H1 (cell line): ENCODE measurements around the gene SIPA1L3. TPM values are rescaled to one million over a fixed set of nuclear protein-coding genes. Genes with fewer than 3 reads are reported as not detected.

Source experiments
- CTCF ChIA-PET: fragments of 300-600 bp; sonication (Branson Sonifier 250); formaldehyde crosslinking; loops from one replicate; lab custom pipeline; 2021; ENCODE audit not compliant: partially characterized antibody; lab: Charles Lee
- POLR2A ChIA-PET: fragments of 300-600 bp; sonication (Branson Sonifier 250); formaldehyde crosslinking; loops from one replicate; lab custom pipeline; 2021; ENCODE audit warnings: inconsistent platforms; ENCODE audit not compliant: partially characterized antibody; lab: Charles Lee
- DNase-seq, 2 experiments: peaks; one replicate each; pipeline versions ENCODE4 v3.0.0 to v3.0.0-alpha.2; 2010 to 2022; ENCODE audit warnings: low spot score in 2 of 2, low read depth in 1 of 2, mixed read lengths in 1 of 2
- FAIRE-seq: peaks from 2 replicates; lab custom pipeline; 2011; peaks lifted over from hg19 to GRCh38; lab: Jason Lieb, UNC
- H2AFZ ChIP-seq: 2 replicates; pipeline ENCODE4 v1.8.1; 2012; ENCODE audit warnings: low read length, inconsistent platforms
- H2AK5ac ChIP-seq: 2 replicates; pipeline ENCODE4 v1.6.1; 2013; ENCODE audit warnings: low read depth, low read length
- H2BK120ac ChIP-seq: replicated peaks from 2 replicates; pipeline ENCODE3; 2013; ENCODE audit warnings: low read depth, low read length, inconsistent platforms
- H2BK12ac ChIP-seq: 2 replicates; pipeline ENCODE4 v1.6.1; 2013; ENCODE audit warnings: low read depth, low read length
- H2BK15ac ChIP-seq: 2 replicates; pipeline ENCODE4 v1.6.1; 2013; ENCODE audit warnings: low read length
- H2BK20ac ChIP-seq: 2 replicates; pipeline ENCODE4 v1.6.1; 2013; ENCODE audit warnings: low read length
- H2BK5ac ChIP-seq: 2 replicates; pipeline ENCODE4 v1.6.1; 2013; ENCODE audit warnings: low read depth, low read length
- H3K14ac ChIP-seq: 2 replicates; pipeline ENCODE4 v1.6.1; 2013; ENCODE audit warnings: inconsistent platforms; ENCODE audit not compliant: insufficient read length
- H3K18ac ChIP-seq: 2 replicates; pipeline ENCODE4 v1.6.1; 2013; ENCODE audit warnings: low read length; ENCODE audit errors: extremely low read depth
- H3K23ac ChIP-seq: 2 replicates; pipeline ENCODE4 v1.6.1; 2013; ENCODE audit warnings: inconsistent platforms; ENCODE audit not compliant: insufficient read length
- H3K23me2 ChIP-seq: 2 replicates; pipeline ENCODE4 v1.6.1; 2013; ENCODE audit warnings: low read depth, low read length
- H3K27ac ChIP-seq: 2 replicates; pipeline ENCODE4 v1.6.1; 2011; ENCODE audit warnings: low read depth, low read length, inconsistent platforms
- H3K27me3 ChIP-seq, 4 experiments: replicated peaks in 1 of 4; 1 replicate in 1 of 4; 2 replicates in 3 of 4; pipeline versions ENCODE4 v1.6.1 to v1.8.1; 2011 to 2013; ENCODE audit warnings: low read length in 3 of 4, mild to moderate bottlenecking in 3 of 4, inconsistent platforms in 2 of 4, mixed read lengths in 2 of 4, moderate library complexity in 1 of 4; ENCODE audit not compliant: control insufficient read depth in 3 of 4, insufficient read depth in 3 of 4; ENCODE audit errors: extremely low read depth in 1 of 4
- H3K36me3 ChIP-seq, 4 experiments: 2 replicates each; pipeline versions ENCODE4 v1.6.1 to v1.8.1; 2011 to 2013; ENCODE audit warnings: mild to moderate bottlenecking in 4 of 4, low read length in 3 of 4, moderate library complexity in 2 of 4, control low read depth in 1 of 4, inconsistent platforms in 1 of 4; ENCODE audit not compliant: insufficient read depth in 4 of 4, control insufficient read depth in 2 of 4
- H3K4ac ChIP-seq: replicated peaks from 2 replicates; pipeline ENCODE3; 2013; ENCODE audit warnings: low read length, low read depth, mixed read lengths, inconsistent platforms; ENCODE audit not compliant: insufficient read length
- H3K4me1 ChIP-seq, 4 experiments: replicated peaks in 1 of 4; 1 replicate in 1 of 4; 2 replicates in 3 of 4; pipeline versions ENCODE4 v1.6.1 to v1.8.1; 2011 to 2013; ENCODE audit warnings: low read length in 3 of 4, inconsistent platforms in 2 of 4, mixed read lengths in 1 of 4; ENCODE audit not compliant: insufficient read depth in 4 of 4, control insufficient read depth in 3 of 4
- H3K4me2 ChIP-seq, 2 experiments: 2 replicates each; pipeline versions ENCODE4 v1.6.1 to v1.8.1; 2011 to 2013; ENCODE audit warnings: low read depth in 2 of 2, low read length in 2 of 2, control low read depth in 1 of 2, inconsistent platforms in 1 of 2, mild to moderate bottlenecking in 1 of 2; ENCODE audit not compliant: insufficient read depth in 1 of 2
- H3K4me3 ChIP-seq, 4 experiments: fragments of 200-600, 300-600 bp in 1 of 4; sonication (generic), shearing (Covaris generic), sonication (Bioruptor Twin) in 1 of 4; 2 replicates each; pipeline versions ENCODE4 v1.5.1 to v1.8.1; 2011 to 2016; ENCODE audit warnings: low read length in 4 of 4, low read depth in 3 of 4, control low read depth in 2 of 4, inconsistent platforms in 2 of 4, mild to moderate bottlenecking in 2 of 4, mixed read lengths in 1 of 4, moderate library complexity in 1 of 4; ENCODE audit not compliant: insufficient read depth in 2 of 4; ENCODE audit errors: extremely low read depth in 1 of 4
- H3K56ac ChIP-seq: replicated peaks from 2 replicates; pipeline ENCODE3; 2013; ENCODE audit warnings: low read depth, mild to moderate bottlenecking, mixed read lengths, low read length, inconsistent platforms; ENCODE audit not compliant: insufficient read length
- H3K79me1 ChIP-seq: 2 replicates; pipeline ENCODE4 v1.6.1; 2013; ENCODE audit warnings: low read depth, low read length, control low read depth
- H3K79me2 ChIP-seq, 2 experiments: 2 replicates each; pipeline versions ENCODE4 v1.6.1 to v1.8.1; 2012 to 2013; ENCODE audit warnings: low read length in 2 of 2, mild to moderate bottlenecking in 2 of 2, inconsistent platforms in 1 of 2; ENCODE audit not compliant: insufficient read depth in 2 of 2, control insufficient read depth in 1 of 2
- H3K9ac ChIP-seq, 4 experiments: replicated peaks in 1 of 4; 1 replicate in 1 of 4; 2 replicates in 3 of 4; pipeline versions ENCODE4 v1.6.1 to v1.8.1; 2011 to 2013; ENCODE audit warnings: low read depth in 3 of 4, low read length in 3 of 4, control low read depth in 2 of 4, mild to moderate bottlenecking in 2 of 4, moderate library complexity in 2 of 4, inconsistent platforms in 1 of 4; ENCODE audit errors: extremely low read depth in 1 of 4
- H3K9me3 ChIP-seq, 2 experiments: 2 replicates each; pipeline versions ENCODE4 v1.6.1 to v1.8.1; 2012 to 2013; ENCODE audit warnings: mild to moderate bottlenecking in 2 of 2, moderate library complexity in 2 of 2, control low read depth in 1 of 2, inconsistent platforms in 1 of 2, low read depth in 1 of 2, low read length in 1 of 2, mixed read lengths in 1 of 2; ENCODE audit not compliant: insufficient read depth in 2 of 2
- H4K20me1 ChIP-seq, 2 experiments: replicated peaks in 1 of 2; 2 replicates each; pipeline versions ENCODE3 to v1.8.1; 2011 to 2013; ENCODE audit warnings: inconsistent platforms in 2 of 2, low read length in 2 of 2, mild to moderate bottlenecking in 1 of 2; ENCODE audit not compliant: insufficient read depth in 2 of 2, control insufficient read depth in 1 of 2
- H4K5ac ChIP-seq: 2 replicates; pipeline ENCODE4 v1.6.1; 2013; ENCODE audit warnings: low read length, low read depth, mixed read lengths, inconsistent platforms; ENCODE audit not compliant: insufficient read length
- H4K8ac ChIP-seq: 2 replicates; pipeline ENCODE4 v1.8.0; 2013; ENCODE audit warnings: mild to moderate bottlenecking, moderate library complexity, low read length, inconsistent platforms; ENCODE audit not compliant: insufficient read depth; ENCODE audit errors: extremely low read depth
- H4K91ac ChIP-seq: replicated peaks from 2 replicates; pipeline ENCODE3; 2013; ENCODE audit warnings: low read length, mixed read lengths, inconsistent platforms; ENCODE audit not compliant: insufficient read length
- ASH2L ChIP-seq: fragments of 200-600, 300-600 bp; sonication (generic); IDR thresholded peaks from one replicate; pipeline ENCODE4 v1.7.1; 2017; ENCODE audit warnings: low read length
- BACH1 ChIP-seq: IDR thresholded peaks from 2 replicates; pipeline ENCODE4 v1.6.1; 2012; ENCODE audit warnings: low read length, improper control_type of control experiment
- CBX8 ChIP-seq: fragments of 300-800, 300-1000 bp; sonication (generic); IDR thresholded peaks from 2 replicates; pipeline ENCODE4 v1.7.1; 2016; ENCODE audit warnings: low read depth, low read length, borderline replicate concordance
- CREB1 ChIP-seq: IDR thresholded peaks from 2 replicates; pipeline ENCODE4 v1.6.1; 2012; ENCODE audit warnings: inconsistent platforms
- E2F6 ChIP-seq: IDR thresholded peaks from 2 replicates; pipeline ENCODE4 v1.6.1; 2012; ENCODE audit warnings: inconsistent platforms
- GTF2F1 ChIP-seq: IDR thresholded peaks from 2 replicates; pipeline ENCODE4 v1.6.1; 2012; ENCODE audit warnings: low read depth, low read length, improper control_type of control experiment, borderline replicate concordance
- JUND ChIP-seq: IDR thresholded peaks from 2 replicates; pipeline ENCODE4 v1.6.1; 2011; ENCODE audit warnings: mild to moderate bottlenecking, improper control_type of control experiment, low read length
- KDM4A ChIP-seq: IDR thresholded peaks from one replicate; pipeline ENCODE4 v1.7.1; 2012; ENCODE audit warnings: low read depth, mild to moderate bottlenecking, moderate library complexity, low read length, inconsistent platforms; ENCODE audit not compliant: severe bottlenecking
- POLR2AphosphoS5 ChIP-seq: IDR thresholded peaks from 2 replicates; pipeline ENCODE4 v1.6.1; 2011; ENCODE audit warnings: low read depth, low read length
- POU5F1 ChIP-seq: IDR thresholded peaks from 2 replicates; pipeline ENCODE4 v1.6.1; 2011; ENCODE audit warnings: low read depth, mild to moderate bottlenecking, low read length, moderate library complexity
- SIRT6 ChIP-seq: IDR thresholded peaks from one replicate; pipeline ENCODE4 v1.7.1; 2012; ENCODE audit warnings: low read length, inconsistent platforms
- SP1 ChIP-seq: IDR thresholded peaks from 2 replicates; pipeline ENCODE4 v1.6.1; 2011; ENCODE audit warnings: low read depth, low read length
- SP2 ChIP-seq: IDR thresholded peaks from 2 replicates; pipeline ENCODE4 v1.6.1; 2012; ENCODE audit warnings: mild to moderate bottlenecking, low read length, inconsistent platforms
- TCF12 ChIP-seq: IDR thresholded peaks from 2 replicates; pipeline ENCODE4 v1.6.1; 2011; ENCODE audit warnings: low read depth, mild to moderate bottlenecking, low read length
- WGBS, 2 experiments: shearing (Covaris generic) in 1 of 2; methylation state at CpG; one replicate each; pipeline versions ENCODE4 v1.1.6 to v1.1.7; 2013 to 2015; ENCODE audit warnings: low lambda C conversion rate in 2 of 2, mixed read lengths in 2 of 2, inconsistent platforms in 1 of 2, low coverage in 1 of 2, missing lambda C conversion rate in 1 of 2; ENCODE audit not compliant: insufficient replicate concordance in 2 of 2, insufficient coverage in 1 of 2, insufficient read length in 1 of 2; ENCODE audit errors: extremely low coverage in 1 of 2, missing lambda C conversion rate in 1 of 2; 5-methylcytosine and 5-hydroxymethylcytosine counted together
- polyA plus RNA-seq, 7 experiments: library from polyadenylated mRNA; depleted of rRNA in 3 of 7; stranded (reverse) in 5 of 7; unstranded in 2 of 7; fragments of >200 nt in 5 of 7; fragments of 200-250 nt in 2 of 7; gene quantifications; 1 replicate in 5 of 7; 2 replicates in 1 of 7; 4 replicates in 1 of 7; pipeline versions ENCODE4 v1.2.1 to v1.2.3, GENCODE V29; 2011 to 2013; ENCODE audit warnings: missing spikeins in 2 of 7, mixed read lengths in 2 of 7
- total RNA-seq: library from RNA; stranded (reverse); fragmentation: NEBNext Ultra II Directional; extraction: Animal tissue kit (Norgen Biotek cat#: 25700); gene quantifications from 2 replicates; pipeline ENCODE4 v1.2.1, GENCODE V29; 2021

SIPA1L3 gene
- total and polyA plus RNA-seq, 2 of the 8 experiments (the other 6 are each of a cell fraction or from before 2014, with no cell fraction given): 15.0 to 54.9 TPM

- no peaks in the 10 kb centered on the region for H3K9me3 ChIP-seq
- no peak overlapping the region for H3K4me2 ChIP-seq
- no peak for FAIRE-seq
- H3K36me3 ChIP-seq: no peaks in the 10 kb centered on the region
- no peak overlapping the region for H2BK5ac ChIP-seq
- no peaks in the 10 kb centered on the region for H3K4me1 ChIP-seq
- H3K23me2 ChIP-seq: no peaks in the 10 kb centered on the region
- no peak overlapping the region for H2BK15ac ChIP-seq
- H4K5ac ChIP-seq: no peak overlapping the region
- DNase-seq: no peak
- H3K79me2 ChIP-seq: no peaks in the 10 kb centered on the region
- no peak overlapping the region for H3K27ac ChIP-seq
- no peak overlapping the region for H3K56ac ChIP-seq
- H4K8ac ChIP-seq: no peak overlapping the region
- no peak overlapping the region for H2BK20ac ChIP-seq
- no peak overlapping the region for H3K4ac ChIP-seq
- H3K18ac ChIP-seq: no peak overlapping the region; the same call in 1 of the 2 replicates
- ChIA-PET POLR2A (interaction anchor here (0.9 to 3.3 kb wide), 3 partner anchors 12 to 39 kb away, joined by 3 to 14 read pairs (median 4); partner anchors contain the start of genes SIPA1L3 and WDR87), CTCF (interaction anchor here (0.8 to 1.9 kb wide), 8 partner anchors 8 to 239 kb away, joined by 3 to 6 read pairs (median 3); no protein-coding TSS in a partner anchor)
- no peaks in the 10 kb centered on the region for H3K79me1 ChIP-seq
- H2AK5ac ChIP-seq: no peak overlapping the region
- no peaks in the 10 kb centered on the region for H4K20me1 ChIP-seq
- H3K23ac ChIP-seq: no peak overlapping the region
- no peak overlapping the region for H2AFZ ChIP-seq
- peaks cover 0 to under 1% (median 0%) of the 10 kb centered on the region in 4 experiments; a peak in 1 of 7 replicates for H3K27me3 ChIP-seq
- no peak overlapping the region for H2BK12ac ChIP-seq
- H3K4me3 ChIP-seq: no peak overlapping the region
- H4K91ac ChIP-seq: no peak overlapping the region
- no peak overlapping the region for H2BK120ac ChIP-seq
- H3K14ac ChIP-seq: no peak overlapping the region
- no peak overlapping the region for H3K9ac ChIP-seq
- WGBS, 2 experiments: 91% methylated on average over 11 of the region's 11 CpGs; no CpG with 5 or more reads in 1 of the 2 experiments
- no peak for TF ChIP-seq JUND
- no peak for TF ChIP-seq BACH1
- TF ChIP-seq CBX8: no peak
- TF ChIP-seq POLR2AphosphoS5: no peak
- no peak for TF ChIP-seq E2F6
- TF ChIP-seq TCF12: no peak
- no peak for TF ChIP-seq GTF2F1
- no peak for TF ChIP-seq CREB1
- TF ChIP-seq KDM4A: no peak
- no peak for TF ChIP-seq SP2
- no peak for TF ChIP-seq ASH2L
- no peak for TF ChIP-seq POU5F1
- no peak for TF ChIP-seq SP1
- no peak for TF ChIP-seq SIRT6
These were observed 13.0 kb upstream of the SIPA1L3 start for GRCh38 chr19:37893845-37894575.
